Measurements from ENCODE around the gene CERCAM.
"Not testable (repeated sequence)": the region's sequence is repeated elsewhere in the genome, so short reads cannot be mapped to it uniquely, and the experiment has no call there.

CERCAM gene

DNA sequence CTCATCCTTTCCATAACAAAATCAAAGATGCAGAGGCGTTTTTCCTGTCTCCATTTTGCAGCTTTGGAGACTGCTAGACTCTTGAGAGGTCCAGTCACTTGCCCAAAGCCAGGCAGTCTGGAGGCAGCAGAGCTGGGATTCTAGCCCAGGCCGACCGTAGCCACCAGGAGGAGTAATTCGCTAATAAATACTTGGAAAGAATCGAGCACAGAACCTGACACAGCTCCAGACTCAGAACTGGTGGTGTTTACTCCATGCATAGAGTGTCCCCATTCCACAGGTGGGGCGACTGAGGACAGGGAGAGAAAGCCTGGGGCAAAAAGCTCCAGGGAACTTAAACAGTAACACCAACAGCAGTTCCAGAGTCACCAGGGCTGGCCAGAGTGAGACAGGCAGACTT, 10.7 kb upstream of the CERCAM start:
- DNase-seq (ENCODE audit: low read depth, low spot score), result peak; percentile 29
- in situ Hi-C loops (cut with HindIII; ENCODE audit: low sequenced_read_pairs), result no loop called here
- no peak overlapping the region for H3K4me3 ChIP-seq (ENCODE audit: low read depth, low read length)
- TF ChIP-seq, protein P1, sequence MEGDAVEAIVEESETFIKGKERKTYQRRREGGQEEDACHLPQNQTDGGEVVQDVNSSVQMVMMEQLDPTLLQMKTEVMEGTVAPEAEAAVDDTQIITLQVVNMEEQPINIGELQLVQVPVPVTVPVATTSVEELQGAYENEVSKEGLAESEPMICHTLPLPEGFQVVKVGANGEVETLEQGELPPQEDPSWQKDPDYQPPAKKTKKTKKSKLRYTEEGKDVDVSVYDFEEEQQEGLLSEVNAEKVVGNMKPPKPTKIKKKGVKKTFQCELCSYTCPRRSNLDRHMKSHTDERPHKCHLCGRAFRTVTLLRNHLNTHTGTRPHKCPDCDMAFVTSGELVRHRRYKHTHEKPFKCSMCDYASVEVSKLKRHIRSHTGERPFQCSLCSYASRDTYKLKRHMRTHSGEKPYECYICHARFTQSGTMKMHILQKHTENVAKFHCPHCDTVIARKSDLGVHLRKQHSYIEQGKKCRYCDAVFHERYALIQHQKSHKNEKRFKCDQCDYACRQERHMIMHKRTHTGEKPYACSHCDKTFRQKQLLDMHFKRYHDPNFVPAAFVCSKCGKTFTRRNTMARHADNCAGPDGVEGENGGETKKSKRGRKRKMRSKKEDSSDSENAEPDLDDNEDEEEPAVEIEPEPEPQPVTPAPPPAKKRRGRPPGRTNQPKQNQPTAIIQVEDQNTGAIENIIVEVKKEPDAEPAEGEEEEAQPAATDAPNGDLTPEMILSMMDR (IDR thresholded peaks at IDR 0.05; ENCODE audit: low read depth, low read length), result peak; percentile 46

DNA sequence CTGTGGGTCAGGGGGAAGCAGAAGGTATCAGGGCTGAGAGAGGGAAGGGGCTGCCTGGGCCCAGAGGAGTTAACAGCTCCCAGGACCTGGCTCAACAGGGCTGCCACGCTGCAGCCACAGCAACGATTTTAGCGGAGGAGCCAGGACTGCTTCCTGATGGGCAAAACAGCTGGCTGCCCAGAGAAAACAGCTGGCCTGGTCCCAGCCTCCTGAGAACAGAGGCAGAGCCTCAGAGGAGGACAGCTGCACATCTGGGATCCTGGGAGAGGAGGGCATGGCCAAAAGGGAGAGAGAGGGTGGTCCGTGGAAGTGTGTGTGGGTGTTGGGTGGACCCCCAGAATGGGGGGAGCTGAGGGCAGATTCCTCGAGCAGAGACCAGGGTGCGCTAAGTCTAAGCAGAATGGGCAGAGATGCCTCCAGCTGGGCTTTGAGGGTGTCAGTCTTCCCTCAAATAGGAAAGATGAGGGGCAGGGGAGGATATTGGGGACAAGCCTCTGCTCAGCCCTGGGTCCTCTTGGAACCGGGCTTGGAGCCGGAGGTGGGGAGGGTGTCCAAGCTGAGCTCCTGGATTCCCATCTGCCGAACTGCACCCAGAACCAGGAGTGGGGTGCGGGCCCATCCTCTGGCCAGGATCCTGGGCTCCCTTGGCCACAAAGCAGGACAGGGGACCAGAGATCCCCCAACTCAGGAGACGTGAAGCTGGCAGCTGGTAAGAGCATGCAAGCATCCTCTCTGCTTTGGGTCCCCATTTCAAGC, 9.1 kb upstream of the CERCAM start:
- TF ChIP-seq, protein P1 (IDR thresholded peaks at IDR 0.05; ENCODE audit: low read depth, low read length), result no peak
- no peak for DNase-seq (ENCODE audit: low read depth, low spot score)
- in situ Hi-C loops (cut with HindIII; ENCODE audit: low sequenced_read_pairs), result no loop called here
- H3K4me3 ChIP-seq (ENCODE audit: low read depth, low read length), result no peak overlapping the region

DNA sequence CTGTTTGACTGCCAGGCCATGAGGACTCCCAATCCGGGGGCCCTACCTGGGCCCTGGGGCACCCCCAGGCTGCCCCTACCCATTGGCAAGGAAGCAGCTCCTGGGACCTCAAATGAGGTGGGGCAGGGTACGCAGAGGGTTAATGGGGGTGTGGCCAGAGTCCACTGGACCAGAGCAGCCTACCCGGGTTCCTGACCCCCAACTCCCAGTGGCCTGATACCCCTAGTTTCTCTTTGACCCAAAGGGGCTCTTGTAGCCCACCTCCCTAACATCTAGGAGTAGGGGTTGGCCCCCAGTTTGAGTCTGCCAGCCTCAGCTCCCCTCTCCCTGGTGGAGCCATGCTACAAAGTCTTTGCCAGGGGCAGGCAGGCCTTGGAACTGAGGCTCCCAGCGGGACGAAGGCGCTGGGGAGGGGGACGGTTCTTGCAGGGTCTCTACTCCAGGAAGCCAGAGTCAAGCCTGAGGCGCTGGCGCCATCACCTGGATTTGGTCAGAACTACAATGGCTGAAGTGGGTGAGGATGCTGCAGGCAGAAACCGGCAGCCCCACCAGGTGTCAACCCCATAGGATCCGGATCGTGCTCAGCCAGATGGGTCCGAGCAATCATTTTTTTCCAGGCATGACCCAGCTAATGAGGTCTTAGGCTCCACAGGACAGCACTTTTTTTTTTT, 8.4 kb upstream of the CERCAM start:
- H3K4me3 ChIP-seq (ENCODE audit: low read depth, low read length), result no peak overlapping the region
- TF ChIP-seq, protein P1 (IDR thresholded peaks at IDR 0.05; ENCODE audit: low read depth, low read length), result peak; percentile 77
- DNase-seq (ENCODE audit: low read depth, low spot score), result peak; percentile 35
- in situ Hi-C loops (cut with HindIII; ENCODE audit: low sequenced_read_pairs), result no loop called here

DNA sequence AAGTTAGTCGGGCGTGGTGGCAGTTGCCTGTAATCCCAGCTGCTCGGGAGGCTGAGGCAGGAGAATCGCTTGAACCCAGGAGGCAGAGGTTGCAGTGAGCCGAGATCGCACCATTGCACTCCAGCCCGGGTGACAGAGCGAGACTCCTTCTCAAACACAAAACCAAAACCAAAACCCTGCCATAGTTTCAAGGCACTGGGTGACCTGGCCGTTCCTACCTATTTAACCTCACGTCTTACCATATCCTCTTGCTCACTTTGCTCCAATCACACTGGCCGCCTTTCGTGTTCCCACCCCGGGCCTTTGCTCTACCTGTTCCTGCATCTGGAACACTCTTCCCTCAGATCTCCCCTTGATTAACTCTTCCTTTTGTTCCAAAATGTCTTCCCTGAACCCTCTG, 6.9 kb upstream of the CERCAM start:
- H3K4me3 ChIP-seq (ENCODE audit: low read depth, low read length); in situ Hi-C loops (cut with HindIII; ENCODE audit: low sequenced_read_pairs); DNase-seq (ENCODE audit: low read depth, low spot score): not testable (repeated sequence)

DNA sequence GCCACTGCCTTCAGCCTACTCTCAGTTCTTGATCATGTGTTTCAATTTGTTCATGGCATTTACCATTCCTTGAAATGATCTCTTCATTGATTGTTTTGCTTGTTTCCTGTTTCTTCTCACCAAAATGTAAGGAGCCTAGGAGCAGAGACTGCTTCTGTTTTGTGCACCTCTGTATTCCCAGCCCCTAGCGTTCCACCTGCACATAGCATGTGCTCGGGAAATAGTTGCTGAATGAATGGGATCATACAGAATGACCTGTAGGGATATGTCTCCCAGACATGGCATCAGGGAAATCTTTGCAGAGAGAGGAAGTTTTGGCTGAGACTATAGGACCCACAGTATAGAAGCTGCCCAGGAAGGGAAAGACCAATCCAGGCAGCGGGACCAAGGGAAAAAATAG, 6.2 kb upstream of the CERCAM start:
- in situ Hi-C loops (cut with HindIII; ENCODE audit: low sequenced_read_pairs), result no loop called here
- TF ChIP-seq, protein P1 (IDR thresholded peaks at IDR 0.05; ENCODE audit: low read depth, low read length), result peak; percentile 9

DNA sequence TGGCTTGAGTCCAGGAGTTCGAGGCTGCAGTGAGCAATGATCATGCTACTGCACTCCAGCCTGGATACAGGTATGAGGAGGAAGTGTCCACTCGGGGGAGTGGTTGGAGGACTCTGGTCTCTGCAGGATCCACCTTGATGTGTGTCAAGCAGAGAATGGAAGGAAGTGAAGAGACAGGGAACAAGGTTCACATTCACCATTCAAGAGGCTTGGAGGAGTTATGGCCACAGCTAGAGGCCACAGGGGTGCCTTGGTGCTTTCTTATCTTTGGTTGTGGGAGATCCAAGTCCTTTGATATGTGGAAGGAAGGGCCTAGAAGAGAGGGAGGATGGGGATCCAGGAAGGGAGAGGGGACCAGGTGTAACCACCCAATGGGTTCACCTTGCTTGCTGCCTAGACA, 5.4 kb upstream of the CERCAM start:
- TF ChIP-seq, protein P1 (IDR thresholded peaks at IDR 0.05; ENCODE audit: low read depth, low read length), result no peak
- no peak overlapping the region for H3K4me3 ChIP-seq (ENCODE audit: low read depth, low read length)
- in situ Hi-C loops (cut with HindIII; ENCODE audit: low sequenced_read_pairs), result no loop called here
- no peak for DNase-seq (ENCODE audit: low read depth, low spot score)

More for the DNA sequence above, 6.2 kb upstream of the CERCAM start:
- no peak for DNase-seq (ENCODE audit: low read depth, low spot score)
- no peak overlapping the region for H3K4me3 ChIP-seq (ENCODE audit: low read depth, low read length)

DNA sequence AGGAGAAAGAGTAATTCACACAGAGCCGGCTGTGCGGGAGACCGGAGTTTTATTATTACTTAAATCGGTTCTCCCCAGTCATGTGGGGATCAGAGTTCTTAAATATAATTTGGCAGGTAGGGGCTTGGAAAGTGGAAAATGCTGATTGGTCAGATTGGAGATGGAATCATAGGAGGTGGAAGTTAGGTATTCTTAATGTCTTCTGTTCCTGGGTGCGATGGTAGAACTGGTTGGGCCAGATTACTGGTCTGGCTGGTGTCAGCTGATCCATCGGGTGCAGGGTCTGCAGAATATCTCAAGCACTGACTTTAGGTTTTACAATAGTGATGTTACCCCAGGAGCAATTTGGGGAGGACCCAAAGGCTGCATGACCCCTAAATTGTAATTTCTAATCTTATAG, 4.6 kb upstream of the CERCAM start:
- in situ Hi-C loops (cut with HindIII; ENCODE audit: low sequenced_read_pairs), result no loop called here
- DNase-seq (ENCODE audit: low read depth, low spot score), result no peak
- TF ChIP-seq, protein P1 (IDR thresholded peaks at IDR 0.05; ENCODE audit: low read depth, low read length), result no peak
- no peak overlapping the region for H3K4me3 ChIP-seq (ENCODE audit: low read depth, low read length)
